COR-L47 (cell line): ENCODE measurements around the gene NPC1L1.
A peak's percentile ranks its signal among the peaks of the same experiment; 100 is the strongest.
"Not testable (repeated sequence)": the region's sequence is repeated elsewhere in the genome, so short reads cannot be mapped to it uniquely, and the experiment has no call there.

Source experiments
- DNase-seq: peaks from one replicate; lab custom pipeline; 2025; lab: John Stamatoyannopoulos, UW

The NPC1L1 gene

GRCh38 chr7:44534501-44534900 is 6.6 kb downstream of the NPC1L1 start:
- DNase-seq, result peak; percentile 18

- no peak for DNase-seq
Observed at GRCh38 chr7:44534087-44534486, 7.0 kb downstream of the NPC1L1 start.

- no peak for DNase-seq
Observed at GRCh38 chr7:44533301-44534055, 7.7 kb downstream of the NPC1L1 start.

GRCh38 chr7:44531421-44532380 is 9.4 kb downstream of the NPC1L1 start:
- no peak for DNase-seq

GRCh38 chr7:44530990-44531389 is 10.1 kb downstream of the NPC1L1 start:
- no peak for DNase-seq

GRCh38 chr7:44524811-44525388 is 16.2 kb downstream of the NPC1L1 start:
- no peak for DNase-seq

- DNase-seq, result no peak
Observed at GRCh38 chr7:44522315-44522714, 18.8 kb downstream of the NPC1L1 start.

GRCh38 chr7:44521347-44522095 is 19.6 kb downstream of the NPC1L1 start:
- DNase-seq, result no peak

GRCh38 chr7:44520574-44520973 is 20.6 kb downstream of the NPC1L1 start:
- no peak for DNase-seq

GRCh38 chr7:44519546-44519945 is 21.6 kb downstream of the NPC1L1 start:
- no peak for DNase-seq

- no peak for DNase-seq
Observed at GRCh38 chr7:44518761-44519160, 22.4 kb downstream of the NPC1L1 start.

GRCh38 chr7:44517175-44517574 is 24.0 kb downstream of the NPC1L1 start:
- DNase-seq, result no peak

- no peak for DNase-seq
Observed at GRCh38 chr7:44515590-44516268, 25.4 kb downstream of the NPC1L1 start.

- no peak for DNase-seq
Observed at GRCh38 chr7:44512736-44513135, 28.4 kb downstream of the NPC1L1 start.

- DNase-seq, result no peak
Observed at GRCh38 chr7:44511863-44512468, 29.2 kb downstream of the NPC1L1 start.

- DNase-seq, result no peak
Observed at GRCh38 chr7:44511236-44511635, 29.9 kb downstream of the NPC1L1 start.

- no peak for DNase-seq
Observed at GRCh38 chr7:44508328-44509030, 32.7 kb downstream of the NPC1L1 start.

GRCh38 chr7:44506592-44507288 is 34.4 kb downstream of the NPC1L1 start:
- not testable (repeated sequence) for DNase-seq

- DNase-seq, result no peak
Observed at GRCh38 chr7:44505595-44505994, 35.5 kb downstream of the NPC1L1 start.
